GM12878 (cell line): Measurements from ENCODE around the gene PF4V1. TPM values are rescaled to one million over a fixed set of nuclear protein-coding genes. Genes with fewer than 3 reads are reported as not detected.

Source experiments
- ATAC-seq: fragments of 200-7000 bp; cut with Tn5 transposase; 3 replicates; pipeline ENCODE4 v1.9.1; 2020; ENCODE audit warnings: mild to moderate bottlenecking, moderate library complexity
- BruUV-seq: library from RNA; stranded (reverse); fragments of 400-500 nt; replicated peaks from 2 replicates; lab custom pipeline; 2021; lab: Mats Ljungman, UMichigan
- CTCF ChIA-PET: fragments of 300-600 bp; sonication (Branson Sonifier 250); formaldehyde crosslinking; extraction: SDS; loops from one replicate; lab custom pipeline; 2021; ENCODE audit warnings: inconsistent platforms; lab: Yijun Ruan, JAX
- POLR2A ChIA-PET: fragments of 350-600 bp; formaldehyde crosslinking; extraction: SDS; loops from one replicate; lab custom pipeline; 2021; ENCODE audit warnings: inconsistent platforms; lab: Charles Lee
- RAD21 ChIA-PET: fragments of 300-600 bp; sonication (Branson Sonifier 250); formaldehyde crosslinking; loops from one replicate; lab custom pipeline; 2023; ENCODE audit warnings: antibody characterized with exemption; ENCODE audit not compliant: unreplicated experiment; lab: Charles Lee
- SMC1A ChIA-PET: fragments of 300-600 bp; sonication (Branson Sonifier 250); formaldehyde crosslinking; loops from one replicate; lab custom pipeline; 2023; ENCODE audit not compliant: unreplicated experiment, uncharacterized antibody; lab: Charles Lee
- DNase-seq: peaks from one replicate; pipeline ENCODE4 v3.0.0-alpha.2; 2011; ENCODE audit warnings: low read depth, low spot score
- FAIRE-seq: peaks from 3 replicates; lab custom pipeline; 2011; peaks lifted over from hg19 to GRCh38; lab: Jason Lieb, UNC
- H2AFZ ChIP-seq: 2 replicates; pipeline ENCODE4 v1.6.0; 2011; ENCODE audit warnings: low read depth, low read length, control low read depth; ENCODE audit not compliant: control insufficient read depth
- H3K27ac ChIP-seq: 2 replicates; pipeline ENCODE4 v1.5.1; 2011; ENCODE audit warnings: control low read depth; ENCODE audit not compliant: control insufficient read depth, insufficient read depth
- H3K27me3 ChIP-seq, 2 experiments: replicated peaks in 1 of 2; 2 replicates each; pipeline versions ENCODE4 v1.6.0 to v1.6.1; 2011; ENCODE audit warnings: low read length in 1 of 2; ENCODE audit not compliant: control insufficient read depth in 2 of 2, insufficient read depth in 2 of 2
- H3K36me3 ChIP-seq, 2 experiments: 2 replicates each; pipeline ENCODE4 v1.5.1; 2011; ENCODE audit warnings: low read length in 1 of 2; ENCODE audit not compliant: control insufficient read depth in 2 of 2, insufficient read depth in 2 of 2
- H3K4me1 ChIP-seq: 2 replicates; pipeline ENCODE4 v1.6.1; 2011; ENCODE audit warnings: mild to moderate bottlenecking, low read length, moderate library complexity, mixed read lengths; ENCODE audit not compliant: control insufficient read depth, insufficient read depth
- H3K4me2 ChIP-seq: 2 replicates; pipeline ENCODE4 v1.6.0; 2011; ENCODE audit warnings: control low read depth; ENCODE audit not compliant: control insufficient read depth, insufficient read depth
- H3K4me3 ChIP-seq: fragments of 200-600 bp; sonication (generic); 2 replicates; pipeline ENCODE4 v1.5.1; 2016
- H3K79me2 ChIP-seq: 2 replicates; pipeline ENCODE4 v1.6.0; 2011; ENCODE audit warnings: low read length; ENCODE audit not compliant: control insufficient read depth, insufficient read depth
- H3K9ac ChIP-seq: 2 replicates; pipeline ENCODE4 v1.8.0; 2011; ENCODE audit warnings: low read length, control low read depth, mixed read lengths; ENCODE audit not compliant: control insufficient read depth, insufficient read depth
- H3K9me3 ChIP-seq: replicated peaks from 3 replicates; pipeline ENCODE4 v1.5.1; 2011; ENCODE audit warnings: mild to moderate bottlenecking, low read length; ENCODE audit not compliant: control insufficient read depth, insufficient read depth
- H4K20me1 ChIP-seq: 2 replicates; pipeline ENCODE4 v1.6.0; 2011; ENCODE audit not compliant: control insufficient read depth, insufficient read depth
- PRDM15 ChIP-seq: fragments of 450-650 bp; formaldehyde crosslinking; IDR thresholded peaks from 2 replicates; pipeline ENCODE4 v1.4.0; 2020; ENCODE audit warnings: mild to moderate bottlenecking, moderate library complexity
- SP1 ChIP-seq: IDR thresholded peaks from one replicate; pipeline ENCODE4 v1.6.1; 2011; ENCODE audit warnings: low read depth, low read length
- in situ Hi-C: fragments of 300-500 bp; cut with MboI; formaldehyde crosslinking; loops from 9 replicates; pipeline ENCODE4 v1.14.3; 2018; ENCODE audit warnings: mixed read lengths
- intact Hi-C: fragments of 100-400 bp; cut with micrococcal nuclease; formaldehyde crosslinking; loops from one replicate; pipeline ENCODE4 v1.14.2; 2022; ENCODE audit not compliant: unreplicated experiment
- polyA plus RNA-seq, 11 experiments: library from polyadenylated mRNA; depleted of rRNA in 4 of 11; unstranded in 6 of 11; stranded (reverse) in 5 of 11; fragments of >200 nt; fragmentation: Nextera tagmentation in 4 of 11; fragmentation: Illumina TruSeq in 1 of 11; extraction: Ambion mirVana in 4 of 11; extraction: Trizol in 1 of 11; gene quantifications; 1 replicate in 1 of 11; 2 replicates in 10 of 11; pipeline versions ENCODE4 v1.2.1 to v1.2.3, GENCODE V29; 2011 to 2016; ENCODE audit warnings: inconsistent platforms in 2 of 11, missing spikeins in 2 of 11, low read depth in 1 of 11
- total RNA-seq, 4 experiments: library from RNA; depleted of rRNA in 3 of 4; stranded (reverse); fragments of >200 nt in 3 of 4; fragmentation: Illumina TruSeq in 1 of 4; extraction: Trizol in 1 of 4; gene quantifications; 2 replicates each; pipeline versions ENCODE4 v1.2.1 to v1.2.3, GENCODE V29; 2013 to 2021

PF4V1 gene
- total and polyA plus RNA-seq, 10 of the 15 experiments (the other 5 are each of a cell fraction or from before 2014, with no cell fraction given), result not detected

GRCh38 chr4:73852771-73853170, 325 bp upstream of the PF4V1 start:
- Histone ChIP-seq H2AFZ (no peak overlapping the region), H4K20me1 (no peaks in the 10 kb centered on the region)
- POLR2A ChIA-PET, result no interaction called here
- ATAC-seq, result no peak
- TF ChIP-seq SP1 (no peak), PRDM15 (CRISPR knock-in tag) (no peak)
- TF ChIP-seq, all 136 proteins: peak for 0
- in situ Hi-C loops, result no loop called here
- Histone ChIP-seq H3K27me3 (peaks cover 0 to 2% of the 10 kb centered on the region in 2 experiments; a peak in 1 of 4 replicates), H3K4me2 (no peak overlapping the region), H3K9ac (no peak overlapping the region), H3K4me3 (no peak overlapping the region), H3K27ac (no peak overlapping the region), H3K79me2 (no peaks in the 10 kb centered on the region), H3K4me1 (no peaks in the 10 kb centered on the region), H3K36me3 (no peaks in the 10 kb centered on the region), H3K9me3 (no peaks in the 10 kb centered on the region)
- FAIRE-seq, result no peak
- ChIA-PET RAD21 (interaction anchor here (0.6 kb wide), 1 partner anchor 155 kb away, joined by 3 read pairs; no protein-coding TSS in a partner anchor), CTCF (interaction anchor here (0.7 kb wide), 1 partner anchor 839 kb away, joined by 3 read pairs; no protein-coding TSS in a partner anchor), SMC1A (no interaction called here)
- intact Hi-C loops, result no loop called here
- BruUV-seq, result no TSS peak
- DNase-seq, result no peak
